Measurements from ENCODE around the gene SF3A2. TPM values are rescaled to one million over a fixed set of nuclear protein-coding genes. Genes with fewer than 3 reads are reported as not detected.

The SF3A2 gene
- total and polyA plus RNA-seq, 2 experiments from 2014 or later = 67.7 to 128 TPM

GRCh38 chr19:2247433-2248101, 10.9 kb downstream of the SF3A2 start:
- peaks cover 11% of the 10 kb centered on the region for H4K20me1 ChIP-seq (replicated peaks; ENCODE audit: insufficient read depth)
- TF ChIP-seq NANOG (IDR thresholded peaks at IDR 0.05; ENCODE audit: borderline replicate concordance) (no peak), JUNB (IDR thresholded peaks at IDR 0.05; ENCODE audit: unreplicated experiment) (no peak), ZNF114 (CRISPR knock-in tag; IDR thresholded peaks at IDR 0.05) (no peak), STAT1 (IDR thresholded peaks at IDR 0.05; ENCODE audit: unreplicated experiment) (no peak), POLR2AphosphoS5 (IDR thresholded peaks at IDR 0.05; ENCODE audit: low read depth) (no peak), ZNF331 (CRISPR knock-in tag; IDR thresholded peaks at IDR 0.05; ENCODE audit: low read depth) (no peak), EZH2phosphoT487 (IDR thresholded peaks at IDR 0.05; ENCODE audit: unreplicated experiment) (no peak), REST (IDR thresholded peaks at IDR 0.05; ENCODE audit: unreplicated experiment) (no peak), CREB1 (CRISPR knock-in tag; IDR thresholded peaks at IDR 0.05; ENCODE audit: low read depth) (no peak), EZH2 (IDR thresholded peaks at IDR 0.05; ENCODE audit: low read depth, unreplicated experiment) (no peak), CTCF (conservative IDR thresholded peaks at IDR 0.05; ENCODE audit: low read depth in 2 of 2) (no peak)
- TF ChIP-seq, protein P1, sequence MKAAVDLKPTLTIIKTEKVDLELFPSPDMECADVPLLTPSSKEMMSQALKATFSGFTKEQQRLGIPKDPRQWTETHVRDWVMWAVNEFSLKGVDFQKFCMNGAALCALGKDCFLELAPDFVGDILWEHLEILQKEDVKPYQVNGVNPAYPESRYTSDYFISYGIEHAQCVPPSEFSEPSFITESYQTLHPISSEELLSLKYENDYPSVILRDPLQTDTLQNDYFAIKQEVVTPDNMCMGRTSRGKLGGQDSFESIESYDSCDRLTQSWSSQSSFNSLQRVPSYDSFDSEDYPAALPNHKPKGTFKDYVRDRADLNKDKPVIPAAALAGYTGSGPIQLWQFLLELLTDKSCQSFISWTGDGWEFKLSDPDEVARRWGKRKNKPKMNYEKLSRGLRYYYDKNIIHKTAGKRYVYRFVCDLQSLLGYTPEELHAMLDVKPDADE (IDR thresholded peaks at IDR 0.05) = no peak
- TF ChIP-seq, protein P2, sequence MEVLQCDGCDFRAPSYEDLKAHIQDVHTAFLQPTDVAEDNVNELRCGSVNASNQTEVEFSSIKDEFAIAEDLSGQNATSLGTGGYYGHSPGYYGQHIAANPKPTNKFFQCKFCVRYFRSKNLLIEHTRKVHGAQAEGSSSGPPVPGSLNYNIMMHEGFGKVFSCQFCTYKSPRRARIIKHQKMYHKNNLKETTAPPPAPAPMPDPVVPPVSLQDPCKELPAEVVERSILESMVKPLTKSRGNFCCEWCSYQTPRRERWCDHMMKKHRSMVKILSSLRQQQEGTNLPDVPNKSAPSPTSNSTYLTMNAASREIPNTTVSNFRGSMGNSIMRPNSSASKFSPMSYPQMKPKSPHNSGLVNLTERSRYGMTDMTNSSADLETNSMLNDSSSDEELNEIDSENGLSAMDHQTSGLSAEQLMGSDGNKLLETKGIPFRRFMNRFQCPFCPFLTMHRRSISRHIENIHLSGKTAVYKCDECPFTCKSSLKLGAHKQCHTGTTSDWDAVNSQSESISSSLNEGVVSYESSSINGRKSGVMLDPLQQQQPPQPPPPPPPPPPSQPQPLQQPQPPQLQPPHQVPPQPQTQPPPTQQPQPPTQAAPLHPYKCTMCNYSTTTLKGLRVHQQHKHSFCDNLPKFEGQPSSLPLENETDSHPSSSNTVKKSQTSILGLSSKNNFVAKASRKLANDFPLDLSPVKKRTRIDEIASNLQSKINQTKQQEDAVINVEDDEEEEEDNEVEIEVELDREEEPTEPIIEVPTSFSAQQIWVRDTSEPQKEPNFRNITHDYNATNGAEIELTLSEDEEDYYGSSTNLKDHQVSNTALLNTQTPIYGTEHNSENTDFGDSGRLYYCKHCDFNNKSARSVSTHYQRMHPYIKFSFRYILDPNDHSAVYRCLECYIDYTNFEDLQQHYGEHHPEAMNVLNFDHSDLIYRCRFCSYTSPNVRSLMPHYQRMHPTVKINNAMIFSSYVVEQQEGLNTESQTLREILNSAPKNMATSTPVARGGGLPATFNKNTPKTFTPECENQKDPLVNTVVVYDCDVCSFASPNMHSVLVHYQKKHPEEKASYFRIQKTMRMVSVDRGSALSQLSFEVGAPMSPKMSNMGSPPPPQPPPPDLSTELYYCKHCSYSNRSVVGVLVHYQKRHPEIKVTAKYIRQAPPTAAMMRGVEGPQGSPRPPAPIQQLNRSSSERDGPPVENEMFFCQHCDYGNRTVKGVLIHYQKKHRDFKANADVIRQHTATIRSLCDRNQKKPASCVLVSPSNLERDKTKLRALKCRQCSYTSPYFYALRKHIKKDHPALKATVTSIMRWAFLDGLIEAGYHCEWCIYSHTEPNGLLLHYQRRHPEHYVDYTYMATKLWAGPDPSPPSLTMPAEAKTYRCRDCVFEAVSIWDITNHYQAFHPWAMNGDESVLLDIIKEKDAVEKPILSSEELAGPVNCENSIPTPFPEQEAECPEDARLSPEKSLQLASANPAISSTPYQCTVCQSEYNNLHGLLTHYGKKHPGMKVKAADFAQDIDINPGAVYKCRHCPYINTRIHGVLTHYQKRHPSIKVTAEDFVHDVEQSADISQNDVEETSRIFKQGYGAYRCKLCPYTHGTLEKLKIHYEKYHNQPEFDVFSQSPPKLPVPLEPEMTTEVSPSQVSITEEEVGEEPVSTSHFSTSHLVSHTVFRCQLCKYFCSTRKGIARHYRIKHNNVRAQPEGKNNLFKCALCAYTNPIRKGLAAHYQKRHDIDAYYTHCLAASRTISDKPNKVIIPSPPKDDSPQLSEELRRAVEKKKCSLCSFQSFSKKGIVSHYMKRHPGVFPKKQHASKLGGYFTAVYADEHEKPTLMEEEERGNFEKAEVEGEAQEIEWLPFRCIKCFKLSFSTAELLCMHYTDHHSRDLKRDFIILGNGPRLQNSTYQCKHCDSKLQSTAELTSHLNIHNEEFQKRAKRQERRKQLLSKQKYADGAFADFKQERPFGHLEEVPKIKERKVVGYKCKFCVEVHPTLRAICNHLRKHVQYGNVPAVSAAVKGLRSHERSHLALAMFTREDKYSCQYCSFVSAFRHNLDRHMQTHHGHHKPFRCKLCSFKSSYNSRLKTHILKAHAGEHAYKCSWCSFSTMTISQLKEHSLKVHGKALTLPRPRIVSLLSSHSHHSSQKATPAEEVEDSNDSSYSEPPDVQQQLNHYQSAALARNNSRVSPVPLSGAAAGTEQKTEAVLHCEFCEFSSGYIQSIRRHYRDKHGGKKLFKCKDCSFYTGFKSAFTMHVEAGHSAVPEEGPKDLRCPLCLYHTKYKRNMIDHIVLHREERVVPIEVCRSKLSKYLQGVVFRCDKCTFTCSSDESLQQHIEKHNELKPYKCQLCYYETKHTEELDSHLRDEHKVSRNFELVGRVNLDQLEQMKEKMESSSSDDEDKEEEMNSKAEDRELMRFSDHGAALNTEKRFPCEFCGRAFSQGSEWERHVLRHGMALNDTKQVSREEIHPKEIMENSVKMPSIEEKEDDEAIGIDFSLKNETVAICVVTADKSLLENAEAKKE (CRISPR knock-in tag; IDR thresholded peaks at IDR 0.05) = no peak
- H3K79me2 ChIP-seq (replicated peaks; ENCODE audit: insufficient read depth) = peaks cover 13% of the 10 kb centered on the region
- Mint-ChIP-seq H3K27me3 (ENCODE audit: insufficient read depth, low read depth, poor library complexity) (peaks cover 19% of the 10 kb centered on the region), H3K4me1 (no peaks in the 10 kb centered on the region), H3K36me3 (ENCODE audit: low read depth) (peaks cover 37% of the 10 kb centered on the region), H3K27ac (no peak overlapping the region), H3K9me3 (no peaks in the 10 kb centered on the region), H3K4me3 (no peak overlapping the region)
- ATAC-seq (no peak), DNase-seq (ENCODE audit: low spot score) (no peak)
- H3K36me3 ChIP-seq (ENCODE audit: insufficient read depth) = peaks cover 13% of the 10 kb centered on the region
- no peak overlapping the region for H2AFZ ChIP-seq
- no peaks in the 10 kb centered on the region for H3F3A ChIP-seq (replicated peaks; ENCODE audit: low read depth)
- no peaks in the 10 kb centered on the region for H3K9me2 ChIP-seq (ENCODE audit: insufficient read depth)
- 0 out of 2 replicates have a peak, but pooled peaks cover 1% of the 10 kb centered on the region for H3K4me1 ChIP-seq (ENCODE audit: insufficient read depth)
- H3K27me3 ChIP-seq (ENCODE audit: insufficient read depth) = peaks cover 3% of the 10 kb centered on the region; the same call in 1 of the 2 replicates
- H3K27ac ChIP-seq (ENCODE audit: low read depth) = no peak overlapping the region
- H3K4me2 ChIP-seq = no peak overlapping the region
- no peak overlapping the region for H3K4me3 ChIP-seq

All from GM23338 (cell line).